GM18505 (cell line): ENCODE data around the gene PTOV1.
A peak's percentile ranks its signal among the peaks of the same experiment; 100 is the strongest.

Source experiments
- ATAC-seq: cut with Tn5 transposase; IDR thresholded peaks from one replicate; pipeline ENCODE4 v1.9.1; 2021; ENCODE audit not compliant: unreplicated experiment
- POLR2A ChIP-seq: IDR thresholded peaks from 4 replicates; pipeline ENCODE4 v1.6.1; 2011; ENCODE audit warnings: borderline replicate concordance; ENCODE audit not compliant: insufficient read depth, insufficient read length; ENCODE audit errors: extremely low read depth

The PTOV1 gene

GRCh38 chr19:49850487-49851342 is at the start of gene PTOV1:
TSS of gene PTOV1 (plus strand) at chr19:49851159.
- ATAC-seq: peak; percentile 76
- TF ChIP-seq POLR2A: peak; percentile 60

- ATAC-seq: no peak
- TF ChIP-seq POLR2A: no peak
Observed at GRCh38 chr19:49801401-49801888, 49.5 kb upstream of the PTOV1 start.

GRCh38 chr19:49801966-49802661 is 48.8 kb upstream of the PTOV1 start:
- no peak for TF ChIP-seq POLR2A
- no peak for ATAC-seq

- ATAC-seq: no peak
- TF ChIP-seq POLR2A: no peak
Observed at GRCh38 chr19:49802836-49803528, 48.0 kb upstream of the PTOV1 start.

- ATAC-seq: no peak
- TF ChIP-seq POLR2A: no peak
Observed at GRCh38 chr19:49803529-49803856, 47.5 kb upstream of the PTOV1 start.

GRCh38 chr19:49805822-49806619 is 44.9 kb upstream of the PTOV1 start:
- TF ChIP-seq POLR2A: no peak
- ATAC-seq: no peak

- no peak for ATAC-seq
- TF ChIP-seq POLR2A: no peak
Observed at GRCh38 chr19:49806620-49806959, 44.4 kb upstream of the PTOV1 start.

GRCh38 chr19:49807058-49807903 is 43.7 kb upstream of the PTOV1 start:
- ATAC-seq: no peak
- no peak for TF ChIP-seq POLR2A

- no peak for TF ChIP-seq POLR2A
- no peak for ATAC-seq
Observed at GRCh38 chr19:49807904-49808675, 42.9 kb upstream of the PTOV1 start.

GRCh38 chr19:49808711-49809159 is 42.2 kb upstream of the PTOV1 start:
- TF ChIP-seq POLR2A: no peak
- no peak for ATAC-seq

- no peak for ATAC-seq
- no peak for TF ChIP-seq POLR2A
Observed at GRCh38 chr19:49809160-49809940, 41.6 kb upstream of the PTOV1 start.
